GM19025 (cell line): ENCODE data around the gene SALL4.
"Not testable (repeated sequence)": the region's sequence is repeated elsewhere in the genome, so short reads cannot be mapped to it uniquely, and the experiment has no call there.

Source experiments
- ATAC-seq: cut with Tn5 transposase; IDR thresholded peaks from one replicate; pipeline ENCODE4 v1.9.1; 2021; ENCODE audit warnings: mild to moderate bottlenecking, low read depth, moderate library complexity; ENCODE audit not compliant: unreplicated experiment

The SALL4 gene

GRCh38 chr20:51740308-51740707 lies 62.0 kb downstream of the SALL4 start:
- ATAC-seq, result not testable (repeated sequence)

- ATAC-seq, result no peak
Measured at GRCh38 chr20:51739722-51740249, 62.5 kb downstream of the SALL4 start.

GRCh38 chr20:51738877-51739447 lies 63.4 kb downstream of the SALL4 start:
- ATAC-seq, result no peak

DNA sequence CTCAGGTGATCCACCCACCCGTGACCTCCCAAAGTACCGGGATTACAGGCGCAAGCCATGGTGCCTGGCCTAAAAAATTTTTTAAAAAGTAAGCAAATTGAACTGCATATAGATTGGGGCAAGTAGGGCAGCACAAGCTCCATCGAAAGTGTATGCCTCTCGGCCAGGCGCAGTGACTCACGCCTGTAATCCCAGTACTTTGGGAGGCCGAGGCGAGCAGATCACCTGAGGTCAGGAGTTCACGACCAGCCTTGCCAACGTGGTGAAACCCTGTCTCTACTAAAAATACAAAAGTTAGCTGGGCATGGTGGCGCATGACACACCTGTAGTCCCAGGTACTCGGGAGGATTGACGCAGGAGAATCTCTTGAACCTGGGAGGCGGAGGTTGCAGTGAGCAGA lies 64.1 kb downstream of the SALL4 start:
- not testable (repeated sequence) for ATAC-seq

DNA sequence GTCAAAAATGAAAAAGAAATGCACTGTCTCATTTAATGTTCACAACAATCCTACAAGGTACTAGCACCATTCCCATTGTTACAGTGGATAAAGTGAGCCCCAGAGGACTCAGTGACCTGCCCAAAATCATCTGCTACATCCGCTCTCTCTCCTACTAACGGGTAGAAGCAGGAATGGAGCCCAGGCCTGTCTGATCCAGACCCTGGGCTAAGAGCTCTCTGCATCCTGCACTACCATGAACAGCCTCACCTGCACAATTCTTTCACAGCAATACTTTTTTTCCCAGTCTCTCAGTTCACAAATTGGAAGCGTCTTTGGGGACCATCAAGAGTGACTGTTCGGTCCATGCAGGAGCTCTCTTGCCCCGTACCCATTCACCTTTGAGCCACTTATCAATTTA lies 65.4 kb downstream of the SALL4 start:
- no peak for ATAC-seq

- ATAC-seq, result no peak
Measured at GRCh38 chr20:51735728-51736600, 66.4 kb downstream of the SALL4 start.

GRCh38 chr20:51734876-51735720 lies 67.2 kb downstream of the SALL4 start:
- no peak for ATAC-seq

- no peak for ATAC-seq
Measured at GRCh38 chr20:51733070-51733469, 69.3 kb downstream of the SALL4 start.
